HEK293 (cell line): ENCODE results near the gene WDR18.

ENCODE experiments used
- CTCF ChIA-PET: fragments of 350-600 bp; formaldehyde crosslinking; extraction: SDS; loops from one replicate; lab custom pipeline; 2021; ENCODE audit warnings: antibody characterized with exemption; lab: Yijun Ruan, JAX
- POLR2A ChIA-PET: fragments of 300-600 bp; formaldehyde crosslinking; extraction: SDS; loops from one replicate; lab custom pipeline; 2020; ENCODE audit warnings: antibody characterized with exemption, inconsistent platforms; lab: Yijun Ruan, JAX
- H3K27ac ChIP-seq: fragments of 200-500 bp; sonication (Bioruptor generic); 2 replicates; pipeline ENCODE4 v1.5.1; 2014; ENCODE audit warnings: low read depth, low read length, control low read depth, inconsistent platforms; ENCODE audit errors: extremely low read depth
- H3K36me3 ChIP-seq, 2 experiments: fragments of 200-500 bp in 1 of 2; sonication (Bioruptor generic) in 1 of 2; 1 replicate in 1 of 2; 2 replicates in 1 of 2; pipeline ENCODE4 v1.5.1; 2014 to 2017; ENCODE audit warnings: inconsistent platforms in 2 of 2, low read length in 2 of 2; ENCODE audit not compliant: control insufficient read depth in 2 of 2, insufficient read depth in 1 of 2
- H3K4me1 ChIP-seq: fragments of 200-500 bp; sonication (Bioruptor generic); 2 replicates; pipeline ENCODE4 v1.5.1; 2014; ENCODE audit warnings: mild to moderate bottlenecking, low read length, inconsistent platforms; ENCODE audit not compliant: control insufficient read depth, insufficient read depth
- H3K4me3 ChIP-seq: 2 replicates; pipeline ENCODE4 v1.5.1; 2011; ENCODE audit warnings: low read depth, mild to moderate bottlenecking, control low read depth, low read length, moderate library complexity
- H3K9me3 ChIP-seq: fragments of 200-500 bp; sonication (Bioruptor generic); 2 replicates; pipeline ENCODE4 v1.5.1; 2014; ENCODE audit warnings: low read depth, low read length, inconsistent platforms; ENCODE audit not compliant: control insufficient read depth, insufficient read depth
- EGR2 ChIP-seq: fragments of 450-650 bp; formaldehyde crosslinking; IDR thresholded peaks from 2 replicates; pipeline ENCODE4 v1.5.1; 2016; ENCODE audit warnings: low read depth, missing biosample characterization, missing genetic modification characterization
- GLI2 ChIP-seq: fragments of 450-650 bp; formaldehyde crosslinking; IDR thresholded peaks from 2 replicates; pipeline ENCODE4; 2017; ENCODE audit warnings: missing biosample characterization, missing genetic modification characterization, low read depth, borderline replicate concordance
- GLIS1 ChIP-seq: fragments of 450-650 bp; formaldehyde crosslinking; IDR thresholded peaks from 2 replicates; pipeline ENCODE4 v1.5.1; 2016; ENCODE audit warnings: missing biosample characterization, missing genetic modification characterization
- GLIS2 ChIP-seq: fragments of 450-650 bp; formaldehyde crosslinking; IDR thresholded peaks from 2 replicates; pipeline ENCODE4 v1.5.1; 2016; ENCODE audit warnings: missing biosample characterization, missing genetic modification characterization
- HIC1 ChIP-seq: fragments of 450-650 bp; formaldehyde crosslinking; IDR thresholded peaks from 2 replicates; pipeline ENCODE4 v1.5.1; 2016; ENCODE audit warnings: missing biosample characterization, missing genetic modification characterization
- KLF1 ChIP-seq: fragments of 450-650 bp; formaldehyde crosslinking; IDR thresholded peaks from 2 replicates; pipeline ENCODE4 v1.5.1; 2016; ENCODE audit warnings: missing biosample characterization, missing genetic modification characterization
- OSR2 ChIP-seq: fragments of 450-650 bp; formaldehyde crosslinking; IDR thresholded peaks from 2 replicates; pipeline ENCODE4 v1.5.1; 2016; ENCODE audit warnings: missing biosample characterization, missing genetic modification characterization
- PRDM10 ChIP-seq: fragments of 450-650 bp; formaldehyde crosslinking; IDR thresholded peaks from 2 replicates; pipeline ENCODE4 v1.5.1; 2016; ENCODE audit warnings: missing biosample characterization, missing genetic modification characterization
- ZBTB17 ChIP-seq: fragments of 450-650 bp; formaldehyde crosslinking; IDR thresholded peaks from 2 replicates; pipeline ENCODE4 v1.5.1; 2016; ENCODE audit warnings: missing biosample characterization, missing genetic modification characterization
- ZBTB20 ChIP-seq: fragments of 450-650 bp; formaldehyde crosslinking; IDR thresholded peaks from 2 replicates; pipeline ENCODE4 v1.5.1; 2016; ENCODE audit warnings: missing biosample characterization, missing genetic modification characterization
- ZBTB48 ChIP-seq: fragments of 450-650 bp; formaldehyde crosslinking; IDR thresholded peaks from 2 replicates; pipeline ENCODE4 v1.5.1; 2016; ENCODE audit warnings: missing biosample characterization, missing genetic modification characterization
- ZIC2 ChIP-seq: fragments of 450-650 bp; formaldehyde crosslinking; IDR thresholded peaks from 2 replicates; pipeline ENCODE4 v1.5.1; 2016; ENCODE audit warnings: missing biosample characterization, missing genetic modification characterization
- ZNF341 ChIP-seq: fragments of 450-650 bp; formaldehyde crosslinking; IDR thresholded peaks from 2 replicates; pipeline ENCODE4; 2016; ENCODE audit warnings: low read depth, missing biosample characterization, missing genetic modification characterization
- ZNF366 ChIP-seq: fragments of 450-650 bp; formaldehyde crosslinking; conservative IDR thresholded peaks from 2 replicates; pipeline ENCODE4 v1.5.1; 2016; ENCODE audit warnings: missing biosample characterization, missing genetic modification characterization
- ZNF423 ChIP-seq: fragments of 450-650 bp; formaldehyde crosslinking; IDR thresholded peaks from 2 replicates; pipeline ENCODE4 v1.5.1; 2016; ENCODE audit warnings: missing biosample characterization, missing genetic modification characterization
- ZNF449 ChIP-seq: fragments of 450-650 bp; formaldehyde crosslinking; IDR thresholded peaks from 2 replicates; pipeline ENCODE4 v1.5.1; 2017; ENCODE audit warnings: missing biosample characterization, mild to moderate bottlenecking, missing genetic modification characterization, moderate library complexity
- ZNF560 ChIP-seq: fragments of 450-650 bp; formaldehyde crosslinking; IDR thresholded peaks from 2 replicates; pipeline ENCODE4 v1.5.1; 2017; ENCODE audit warnings: missing biosample characterization, missing genetic modification characterization, borderline replicate concordance
- ZNF600 ChIP-seq: fragments of 450-650 bp; formaldehyde crosslinking; IDR thresholded peaks from 2 replicates; pipeline ENCODE4 v1.5.1; 2016; ENCODE audit warnings: missing biosample characterization, missing genetic modification characterization
- ZNF843 ChIP-seq: fragments of 450-650 bp; formaldehyde crosslinking; IDR thresholded peaks from 2 replicates; pipeline ENCODE4 v1.5.1; 2016; ENCODE audit warnings: missing biosample characterization, missing genetic modification characterization
- ZSCAN30 ChIP-seq: fragments of 450-650 bp; IDR thresholded peaks from 2 replicates; pipeline ENCODE4 v1.5.1; 2018; ENCODE audit warnings: missing biosample characterization, mild to moderate bottlenecking, missing genetic modification characterization, moderate library complexity

The WDR18 gene

GRCh38 chr19:994516-994915 is 10.4 kb downstream of the WDR18 start:
- ChIA-PET CTCF (no interaction called here), POLR2A (no interaction called here)
- no peak overlapping the region for H3K4me3 ChIP-seq
- peaks cover 0 to 44% of the 10 kb centered on the region in 2 experiments; a peak in 1 of 3 replicates for H3K36me3 ChIP-seq
- peaks cover 7% of the 10 kb centered on the region for H3K4me1 ChIP-seq
- no peak overlapping the region for H3K27ac ChIP-seq
- 0 out of 2 replicates have a peak, but pooled peaks have one; percentile 11 for TF ChIP-seq EGR2 (tag by site-specific recombination)
- no peak for TF ChIP-seq OSR2
- no peaks in the 10 kb centered on the region for H3K9me3 ChIP-seq

- CTCF ChIA-PET = interaction anchor here (0.6 to 1.3 kb wide), 4 partner anchors 11 to 105 kb away, joined by 3 to 6 read pairs (median 4); partner anchors contain the start of gene WDR18
- peaks cover 0 to 36% of the 10 kb centered on the region in 2 experiments; a peak in 1 of 3 replicates for H3K36me3 ChIP-seq
- no peaks in the 10 kb centered on the region for H3K9me3 ChIP-seq
- TF ChIP-seq HIC1 (tag by site-specific recombination) (peak; percentile 81; the same call in 1 of the 2 replicates), PRDM10 (tag by site-specific recombination) (0 out of 2 replicates have a peak, but pooled peaks have one; percentile 10), ZNF843 (tag by site-specific recombination) (no peak), ZBTB20 (tag by site-specific recombination) (no peak), ZNF600 (tag by site-specific recombination) (0 out of 2 replicates have a peak, but pooled peaks have one; percentile 13), GLI2 (tag by site-specific recombination) (no peak), ZNF341 (peak; percentile 24; the same call in 1 of the 2 replicates), ZIC2 (peak; percentile 72), KLF1 (tag by site-specific recombination) (peak; percentile 53; the same call in 1 of the 2 replicates), ZNF560 (no peak), ZNF366 (tag by site-specific recombination) (no peak), ZBTB17 (peak; percentile 67), ZBTB48 (tag by site-specific recombination) (peak; percentile 57), ZNF423 (tag by site-specific recombination) (peak; percentile 85), GLIS1 (peak; percentile 94), GLIS2 (tag by site-specific recombination) (peak; percentile 60), ZSCAN30 (tag by site-specific recombination) (no peak), ZNF449 (tag by site-specific recombination) (no peak)
- no peak overlapping the region for H3K4me3 ChIP-seq
- POLR2A ChIA-PET = interaction anchor here (1.3 to 3.1 kb wide), 2 partner anchors 10 to 31 kb away, joined by 3 to 15 read pairs; partner anchors contain the start of gene WDR18
- H3K4me1 ChIP-seq = peaks cover 7% of the 10 kb centered on the region
- no peak overlapping the region for H3K27ac ChIP-seq
Measured at GRCh38 chr19:995051-995827, 11.1 kb downstream of the WDR18 start.
